Measurements from ENCODE around the gene FTH1. TPM values are rescaled to one million over a fixed set of nuclear protein-coding genes. Genes with fewer than 3 reads are reported as not detected.

FTH1 gene
- total and polyA plus RNA-seq, 2 of the 8 experiments (the other 6 are each of a cell fraction or from before 2014, with no cell fraction given) = 1,153 to 1,461 TPM

DNA sequence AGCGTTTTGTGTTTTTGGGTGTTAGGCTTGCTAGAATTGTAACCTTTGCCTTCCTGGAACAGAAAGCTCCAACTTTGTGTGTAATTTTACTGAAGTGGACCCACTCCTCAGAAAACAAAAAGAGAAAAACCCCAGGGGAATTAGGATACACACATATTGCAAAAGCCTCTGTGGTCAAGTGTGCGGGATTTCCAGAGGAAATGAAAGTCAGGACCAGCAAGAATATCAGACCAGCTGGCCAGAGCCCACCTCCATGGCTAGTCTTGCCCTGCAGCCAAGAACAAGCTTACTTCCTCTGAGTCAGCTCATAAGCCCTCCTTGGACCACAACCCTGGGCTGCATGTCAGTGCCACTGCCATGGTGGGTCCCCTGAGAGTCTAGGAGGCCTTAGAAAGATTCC is 37.0 kb upstream of the FTH1 start:
- CTCF ChIA-PET (ENCODE audit: partially characterized antibody) = interaction anchor here (1.1 to 2.2 kb wide), 2 partner anchors 12 to 78 kb away, joined by 3 to 7 read pairs; no protein-coding TSS in a partner anchor
- no peak overlapping the region for H3K14ac ChIP-seq (ENCODE audit: insufficient read length)
- H2AFZ ChIP-seq (ENCODE audit: low read length) = no peak overlapping the region
- H2AK5ac ChIP-seq (ENCODE audit: low read depth, low read length) = no peak overlapping the region
- H3K4me1 ChIP-seq (replicated peaks in 1 of 4; ENCODE audit: control insufficient read depth in 3 of 4, insufficient read depth in 4 of 4, low read length in 3 of 4) = peaks cover 3 to 14% (median 5%) of the 10 kb centered on the region in 4 experiments
- no peaks in the 10 kb centered on the region for H3K27me3 ChIP-seq (replicated peaks in 1 of 4; ENCODE audit: control insufficient read depth in 3 of 4, extremely low read depth in 1 of 4, insufficient read depth in 3 of 4, low read length in 3 of 4)
- H3K27ac ChIP-seq (ENCODE audit: low read depth, low read length) = no peak overlapping the region
- TF ChIP-seq BCL11A (IDR thresholded peaks at IDR 0.05; ENCODE audit: low read depth in 2 of 2, low read length in 2 of 2) (no peak), RFX5 (IDR thresholded peaks at IDR 0.05; ENCODE audit: borderline replicate concordance, low read depth, low read length) (no peak), CREB1 (IDR thresholded peaks at IDR 0.05) (no peak), POLR2AphosphoS5 (IDR thresholded peaks at IDR 0.05; ENCODE audit: low read depth, low read length) (no peak), SIX5 (IDR thresholded peaks at IDR 0.05; ENCODE audit: low read depth, low read length) (no peak), TCF12 (IDR thresholded peaks at IDR 0.05; ENCODE audit: low read depth, low read length) (no peak), GABPA (IDR thresholded peaks at IDR 0.05; ENCODE audit: borderline replicate concordance, insufficient read depth, low read length) (no peak), FOSL1 (IDR thresholded peaks at IDR 0.05; ENCODE audit: insufficient read depth, low read depth, low read length) (no peak), POU5F1 (IDR thresholded peaks at IDR 0.05; ENCODE audit: low read depth, low read length) (no peak), CHD1 (IDR thresholded peaks at IDR 0.05; ENCODE audit: low read depth, low read length) (no peak), SP4 (IDR thresholded peaks at IDR 0.05; ENCODE audit: low read length) (no peak)
- TF ChIP-seq, protein P1, sequence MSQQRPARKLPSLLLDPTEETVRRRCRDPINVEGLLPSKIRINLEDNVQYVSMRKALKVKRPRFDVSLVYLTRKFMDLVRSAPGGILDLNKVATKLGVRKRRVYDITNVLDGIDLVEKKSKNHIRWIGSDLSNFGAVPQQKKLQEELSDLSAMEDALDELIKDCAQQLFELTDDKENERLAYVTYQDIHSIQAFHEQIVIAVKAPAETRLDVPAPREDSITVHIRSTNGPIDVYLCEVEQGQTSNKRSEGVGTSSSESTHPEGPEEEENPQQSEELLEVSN (IDR thresholded peaks at IDR 0.05) = no peak
- TF ChIP-seq, protein P2, sequence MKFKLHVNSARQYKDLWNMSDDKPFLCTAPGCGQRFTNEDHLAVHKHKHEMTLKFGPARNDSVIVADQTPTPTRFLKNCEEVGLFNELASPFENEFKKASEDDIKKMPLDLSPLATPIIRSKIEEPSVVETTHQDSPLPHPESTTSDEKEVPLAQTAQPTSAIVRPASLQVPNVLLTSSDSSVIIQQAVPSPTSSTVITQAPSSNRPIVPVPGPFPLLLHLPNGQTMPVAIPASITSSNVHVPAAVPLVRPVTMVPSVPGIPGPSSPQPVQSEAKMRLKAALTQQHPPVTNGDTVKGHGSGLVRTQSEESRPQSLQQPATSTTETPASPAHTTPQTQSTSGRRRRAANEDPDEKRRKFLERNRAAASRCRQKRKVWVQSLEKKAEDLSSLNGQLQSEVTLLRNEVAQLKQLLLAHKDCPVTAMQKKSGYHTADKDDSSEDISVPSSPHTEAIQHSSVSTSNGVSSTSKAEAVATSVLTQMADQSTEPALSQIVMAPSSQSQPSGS (IDR thresholded peaks at IDR 0.05; ENCODE audit: low read length) = no peak
- no peaks in the 10 kb centered on the region for H3K79me2 ChIP-seq (ENCODE audit: control insufficient read depth in 1 of 2, insufficient read depth in 2 of 2, low read length in 2 of 2)
- no peak overlapping the region for H3K4me2 ChIP-seq (ENCODE audit: insufficient read depth in 1 of 2, low read depth in 2 of 2, low read length in 2 of 2)
- no peaks in the 10 kb centered on the region for H3K36me3 ChIP-seq (ENCODE audit: control insufficient read depth in 2 of 4, insufficient read depth in 4 of 4, low read length in 3 of 4)
- no peak overlapping the region for H2BK20ac ChIP-seq (ENCODE audit: low read length)
- H3K4me3 ChIP-seq (ENCODE audit: extremely low read depth in 1 of 4, insufficient read depth in 2 of 4, low read depth in 3 of 4, low read length in 4 of 4) = no peak overlapping the region
- no peak overlapping the region for H2BK5ac ChIP-seq (ENCODE audit: low read depth, low read length)
- no peak overlapping the region for H3K18ac ChIP-seq (ENCODE audit: extremely low read depth, low read length)
- no peak overlapping the region for H4K8ac ChIP-seq (ENCODE audit: extremely low read depth, insufficient read depth, low read length)
- POLR2A ChIA-PET (ENCODE audit: partially characterized antibody) = interaction anchor here (0.8 to 4.6 kb wide), 2 partner anchors 34 to 37 kb away, joined by 3 to 18 read pairs; partner anchors contain the start of gene FTH1
- H3K23ac ChIP-seq (ENCODE audit: insufficient read length) = no peak overlapping the region
- H4K20me1 ChIP-seq (replicated peaks in 1 of 2; ENCODE audit: control insufficient read depth in 1 of 2, insufficient read depth in 2 of 2, low read length in 2 of 2) = no peaks in the 10 kb centered on the region
- no peak overlapping the region for H3K56ac ChIP-seq (replicated peaks; ENCODE audit: insufficient read length, low read depth, low read length)
- no peaks in the 10 kb centered on the region for H3K23me2 ChIP-seq (ENCODE audit: low read depth, low read length)
- WGBS, 2 experiments (ENCODE audit: extremely low coverage in 1 of 2, insufficient coverage in 1 of 2, insufficient read length in 1 of 2, insufficient replicate concordance in 2 of 2, low coverage in 1 of 2, low lambda C conversion rate in 2 of 2, missing lambda C conversion rate in 1 of 2) = 97% methylated on average over 2 of the region's 2 CpGs; no CpG with 5 or more reads in 1 of the 2 experiments
- H3K79me1 ChIP-seq (ENCODE audit: low read depth, low read length) = no peaks in the 10 kb centered on the region
- no peak overlapping the region for H3K4ac ChIP-seq (replicated peaks; ENCODE audit: insufficient read length, low read depth, low read length)
- FAIRE-seq (no peak), DNase-seq (ENCODE audit: low read depth in 1 of 2, low spot score in 2 of 2) (no peak)
- no peak overlapping the region for H3K9ac ChIP-seq (replicated peaks in 1 of 4; ENCODE audit: extremely low read depth in 1 of 4, low read depth in 3 of 4, low read length in 3 of 4)
- H4K5ac ChIP-seq (ENCODE audit: insufficient read length, low read depth, low read length) = no peak overlapping the region
- H2BK12ac ChIP-seq (ENCODE audit: low read depth, low read length) = peak overlapping the region; percentile 27; the same call in 1 of the 2 replicates
- H3K9me3 ChIP-seq (ENCODE audit: insufficient read depth in 2 of 2, low read depth in 1 of 2, low read length in 1 of 2) = no peaks in the 10 kb centered on the region
- no peak overlapping the region for H4K91ac ChIP-seq (replicated peaks; ENCODE audit: insufficient read length, low read length)
- no peak overlapping the region for H2BK120ac ChIP-seq (replicated peaks; ENCODE audit: low read depth, low read length)
- no peak overlapping the region for H2BK15ac ChIP-seq (ENCODE audit: low read length)

All from H1 (cell line).